OCI-LY3 (cell line): ENCODE measurements around the gene CRAT.

Experiments used
- H2AFZ ChIP-seq: fragments of 200-600, 300-600 bp; shearing (Covaris generic); 2 replicates; pipeline ENCODE4 v1.6.0; 2014; ENCODE audit warnings: antibody characterized with exemption, low read depth, low read length
- H3K27ac ChIP-seq: fragments of 200-600, 300-600 bp; sonication (generic); 2 replicates; pipeline ENCODE4 v1.5.1; 2014; ENCODE audit warnings: mild to moderate bottlenecking, low read length, moderate library complexity, mixed read lengths
- H3K27me3 ChIP-seq: fragments of 200-600, 300-600 bp; sonication (generic); 2 replicates; pipeline ENCODE4 v1.6.1; 2014; ENCODE audit warnings: low read depth, low read length, mixed read lengths
- H3K36me3 ChIP-seq: fragments of 200-600, 300-600 bp; sonication (generic); replicated peaks from 2 replicates; pipeline ENCODE3; 2014; ENCODE audit warnings: low read depth, low read length, mixed read lengths
- H3K4me1 ChIP-seq: fragments of 300-600, 200-600 bp; sonication (generic); 2 replicates; pipeline ENCODE4 v1.6.1; 2014; ENCODE audit warnings: low read length, mixed read lengths
- H3K4me2 ChIP-seq: fragments of 200-600, 300-600 bp; sonication (generic); 2 replicates; pipeline ENCODE4 v1.6.1; 2014; ENCODE audit warnings: low read length, mixed read lengths
- H3K4me3 ChIP-seq: fragments of 300-600, 200-600 bp; sonication (generic); 2 replicates; pipeline ENCODE4 v1.5.1; 2014; ENCODE audit warnings: antibody characterized with exemption, mild to moderate bottlenecking, low read length, moderate library complexity
- H3K79me2 ChIP-seq: fragments of 300-600, 200-600 bp; shearing (Covaris generic); 2 replicates; pipeline ENCODE4 v1.6.1; 2014; ENCODE audit warnings: mild to moderate bottlenecking, low read length, mixed read lengths
- H3K9ac ChIP-seq: fragments of 300-600, 200-600 bp; shearing (Covaris generic); 2 replicates; pipeline ENCODE4 v1.6.0; 2014; ENCODE audit warnings: mild to moderate bottlenecking, low read length, moderate library complexity
- H3K9me3 ChIP-seq: fragments of 200-600, 300-600 bp; shearing (Covaris generic); 2 replicates; pipeline ENCODE4 v1.6.1; 2014; ENCODE audit warnings: low read length, mixed read lengths; ENCODE audit not compliant: insufficient read depth
- H4K20me1 ChIP-seq: fragments of 200-600, 300-600 bp; sonication (generic); 2 replicates; pipeline ENCODE4 v1.6.1; 2016; ENCODE audit warnings: low read length, mixed read lengths; ENCODE audit not compliant: insufficient read depth
- CTCF ChIP-seq: fragments of 200-600, 300-600 bp; sonication (generic); IDR thresholded peaks from 2 replicates; pipeline ENCODE4 v1.5.1; 2014; ENCODE audit warnings: antibody characterized with exemption, low read length, low read depth
- EZH2phosphoT487 ChIP-seq: fragments of 200-600 bp; shearing (Covaris generic); IDR thresholded peaks from 2 replicates; pipeline ENCODE4 v1.6.1; 2018; ENCODE audit warnings: antibody characterized with exemption, mixed run types, low read depth

CRAT gene

GRCh38 chr9:129111528-129112151 is 1.0 kb upstream of the CRAT start:
- Histone ChIP-seq H3K79me2 (peaks cover 48% of the 10 kb centered on the region), H3K27me3 (no peaks in the 10 kb centered on the region; the same call in none of the 2 replicates), H3K4me2 (peak overlapping the region; percentile 74), H2AFZ (peak overlapping the region; percentile 78), H3K4me1 (peaks cover 20% of the 10 kb centered on the region), H3K9ac (peak overlapping the region; percentile 91), H4K20me1 (peaks cover 16% of the 10 kb centered on the region; the same call in 1 of the 2 replicates), H3K4me3 (peak overlapping the region; percentile 92), H3K36me3 (no peaks in the 10 kb centered on the region), H3K9me3 (no peaks in the 10 kb centered on the region), H3K27ac (peak overlapping the region; percentile 65)
- TF ChIP-seq EZH2phosphoT487 (no peak), CTCF (no peak)

GRCh38 chr9:129109952-129110739 is 447 bp downstream of the CRAT start:
- Histone ChIP-seq H3K27me3 (peaks cover 6% of the 10 kb centered on the region), H3K79me2 (peaks cover 36% of the 10 kb centered on the region), H3K4me1 (peaks cover 20% of the 10 kb centered on the region), H2AFZ (no peak overlapping the region), H3K4me2 (peak overlapping the region; percentile 100; the same call in 1 of the 2 replicates), H3K9me3 (no peaks in the 10 kb centered on the region), H3K27ac (no peak overlapping the region), H3K36me3 (no peaks in the 10 kb centered on the region), H3K9ac (no peak overlapping the region), H4K20me1 (peaks cover 14% of the 10 kb centered on the region; the same call in 1 of the 2 replicates), H3K4me3 (peak overlapping the region; percentile 92)
- no peak for TF ChIP-seq CTCF
- no peak for TF ChIP-seq EZH2phosphoT487

GRCh38 chr9:129109537-129109903 is 1.1 kb downstream of the CRAT start:
- Histone ChIP-seq H3K9me3 (no peaks in the 10 kb centered on the region), H3K36me3 (no peaks in the 10 kb centered on the region), H3K79me2 (peaks cover 30% of the 10 kb centered on the region), H3K27me3 (peaks cover 6% of the 10 kb centered on the region), H3K4me1 (peaks cover 18% of the 10 kb centered on the region), H3K4me2 (no peak overlapping the region), H2AFZ (no peak overlapping the region), H3K4me3 (no peak overlapping the region), H4K20me1 (peaks cover 8% of the 10 kb centered on the region; the same call in 1 of the 2 replicates), H3K9ac (no peak overlapping the region), H3K27ac (no peak overlapping the region)
- no peak for TF ChIP-seq CTCF
- TF ChIP-seq EZH2phosphoT487, result no peak

GRCh38 chr9:129108805-129109536 is 1.6 kb downstream of the CRAT start:
- Histone ChIP-seq H3K27ac (no peak overlapping the region), H2AFZ (no peak overlapping the region), H4K20me1 (0 out of 2 replicates have a peak, but pooled peaks cover 3% of the 10 kb centered on the region), H3K9me3 (no peaks in the 10 kb centered on the region), H3K4me2 (no peak overlapping the region), H3K4me3 (no peak overlapping the region), H3K36me3 (no peaks in the 10 kb centered on the region), H3K79me2 (peaks cover 24% of the 10 kb centered on the region), H3K9ac (no peak overlapping the region), H3K27me3 (peaks cover 6% of the 10 kb centered on the region), H3K4me1 (peaks cover 13% of the 10 kb centered on the region)
- no peak for TF ChIP-seq EZH2phosphoT487
- TF ChIP-seq CTCF, result no peak
